ENCODE measurements around the gene ETS2. TPM values are rescaled to one million over a fixed set of nuclear protein-coding genes. Genes with fewer than 3 reads are reported as not detected.
A peak's percentile ranks its signal among the peaks of the same experiment; 100 is the strongest.

The ETS2 gene
- total and polyA plus RNA-seq, 2 experiments from 2014 or later, result 4.4 to 7.3 TPM

- 97 to 98% methylated on average over 8 of the region's 8 CpGs for WGBS, 2 experiments (ENCODE audit: low coverage in 1 of 2, low lambda C conversion rate in 2 of 2, missing lambda C conversion rate in 2 of 2)
- no peak for DNase-seq
- Histone ChIP-seq H3K4me2 (ENCODE audit: unreplicated experiment) (no peak overlapping the region), H3K9me2 (ENCODE audit: insufficient read depth) (no peaks in the 10 kb centered on the region), H4K20me1 (ENCODE audit: insufficient read depth) (no peaks in the 10 kb centered on the region), H3K9ac (no peak overlapping the region), H3K27me3 (replicated peaks; ENCODE audit: insufficient read depth) (no peaks in the 10 kb centered on the region), H3K4me1 (ENCODE audit: insufficient read depth) (peaks cover 28% of the 10 kb centered on the region), H2AFZ (no peak overlapping the region), H3F3A (ENCODE audit: insufficient read depth) (peaks cover 37% of the 10 kb centered on the region), H3K9me3 (ENCODE audit: low read depth) (no peaks in the 10 kb centered on the region), H3K27ac (no peak overlapping the region), H3K79me2 (ENCODE audit: insufficient read depth) (peaks cover 25% of the 10 kb centered on the region), H3K36me3 (ENCODE audit: low read depth) (peaks cover 32% of the 10 kb centered on the region), H3K4me3 (no peak overlapping the region)
- in situ Hi-C loops (cut with MboI), result no loop called here
- TF ChIP-seq EZH2 (IDR thresholded peaks at IDR 0.05; ENCODE audit: insufficient read depth, poor library complexity, severe bottlenecking) (no peak), EZH2phosphoT487 (IDR thresholded peaks at IDR 0.05; ENCODE audit: insufficient read depth, low read depth) (no peak)
Measured at GRCh38 chr21:38813547-38813946, 7.8 kb downstream of the ETS2 start.

GRCh38 chr21:38814126-38815059, 8.7 kb downstream of the ETS2 start:
- Histone ChIP-seq H3K4me2 (ENCODE audit: unreplicated experiment) (no peak overlapping the region), H3K27ac (no peak overlapping the region), H3K9me3 (ENCODE audit: low read depth) (no peaks in the 10 kb centered on the region), H2AFZ (no peak overlapping the region), H3K4me1 (ENCODE audit: insufficient read depth) (peaks cover 29% of the 10 kb centered on the region), H3K36me3 (ENCODE audit: low read depth) (peaks cover 41% of the 10 kb centered on the region), H3K9ac (no peak overlapping the region), H3K79me2 (ENCODE audit: insufficient read depth) (peaks cover 18% of the 10 kb centered on the region), H3K9me2 (ENCODE audit: insufficient read depth) (no peaks in the 10 kb centered on the region), H4K20me1 (ENCODE audit: insufficient read depth) (no peaks in the 10 kb centered on the region), H3F3A (ENCODE audit: insufficient read depth) (peaks cover 36% of the 10 kb centered on the region), H3K4me3 (no peak overlapping the region), H3K27me3 (replicated peaks; ENCODE audit: insufficient read depth) (no peaks in the 10 kb centered on the region)
- 96% methylated on average over 16 of the region's 16 CpGs for WGBS, 2 experiments (ENCODE audit: low coverage in 1 of 2, low lambda C conversion rate in 2 of 2, missing lambda C conversion rate in 2 of 2)
- in situ Hi-C loops (cut with MboI), result no loop called here
- TF ChIP-seq EZH2 (IDR thresholded peaks at IDR 0.05; ENCODE audit: insufficient read depth, poor library complexity, severe bottlenecking), result no peak
- TF ChIP-seq EZH2phosphoT487 (IDR thresholded peaks at IDR 0.05; ENCODE audit: insufficient read depth, low read depth), result no peak
- DNase-seq, result no peak

- H3K9me2 ChIP-seq (ENCODE audit: insufficient read depth), result no peaks in the 10 kb centered on the region
- DNase-seq, result peak; percentile 53
- no peak overlapping the region for H3K4me2 ChIP-seq (ENCODE audit: unreplicated experiment)
- 40 to 52% methylated on average over 2 of the region's 2 CpGs for WGBS, 2 experiments (ENCODE audit: low coverage in 1 of 2, low lambda C conversion rate in 2 of 2, missing lambda C conversion rate in 2 of 2)
- H3K36me3 ChIP-seq (ENCODE audit: low read depth), result peaks cover 44% of the 10 kb centered on the region
- no peak overlapping the region for H2AFZ ChIP-seq
- TF ChIP-seq EZH2phosphoT487 (IDR thresholded peaks at IDR 0.05; ENCODE audit: insufficient read depth, low read depth), result no peak
- no peak for TF ChIP-seq EZH2 (IDR thresholded peaks at IDR 0.05; ENCODE audit: insufficient read depth, poor library complexity, severe bottlenecking)
- H3K9me3 ChIP-seq (ENCODE audit: low read depth), result no peaks in the 10 kb centered on the region
- H3K27me3 ChIP-seq (replicated peaks; ENCODE audit: insufficient read depth), result no peaks in the 10 kb centered on the region
- H3K79me2 ChIP-seq (ENCODE audit: insufficient read depth), result peaks cover 14% of the 10 kb centered on the region
- no peaks in the 10 kb centered on the region for H4K20me1 ChIP-seq (ENCODE audit: insufficient read depth)
- no peak overlapping the region for H3K9ac ChIP-seq
- in situ Hi-C loops (cut with MboI), result no loop called here
- peaks cover 29% of the 10 kb centered on the region for H3F3A ChIP-seq (ENCODE audit: insufficient read depth)
- no peak overlapping the region for H3K4me3 ChIP-seq
- H3K27ac ChIP-seq, result no peak overlapping the region
- H3K4me1 ChIP-seq (ENCODE audit: insufficient read depth), result peaks cover 36% of the 10 kb centered on the region
Measured at GRCh38 chr21:38815060-38815405, 9.3 kb downstream of the ETS2 start.

- H3K79me2 ChIP-seq (ENCODE audit: insufficient read depth), result peaks cover 10% of the 10 kb centered on the region; the same call in 1 of the 2 replicates
- WGBS, 2 experiments (ENCODE audit: low coverage in 1 of 2, low lambda C conversion rate in 2 of 2, missing lambda C conversion rate in 2 of 2), result 91 to 94% methylated on average over 10 of the region's 10 CpGs
- H2AFZ ChIP-seq, result no peak overlapping the region
- no peak overlapping the region for H3K4me3 ChIP-seq
- peaks cover 19% of the 10 kb centered on the region for H3F3A ChIP-seq (ENCODE audit: insufficient read depth)
- no peak overlapping the region for H3K27ac ChIP-seq
- peaks cover 30% of the 10 kb centered on the region for H3K4me1 ChIP-seq (ENCODE audit: insufficient read depth)
- DNase-seq, result no peak
- no peak overlapping the region for H3K4me2 ChIP-seq (ENCODE audit: unreplicated experiment)
- H4K20me1 ChIP-seq (ENCODE audit: insufficient read depth), result no peaks in the 10 kb centered on the region
- no peaks in the 10 kb centered on the region for H3K9me2 ChIP-seq (ENCODE audit: insufficient read depth)
- no peak overlapping the region for H3K9ac ChIP-seq
- in situ Hi-C loops (cut with MboI), result no loop called here
- H3K9me3 ChIP-seq (ENCODE audit: low read depth), result no peaks in the 10 kb centered on the region
- peaks cover 58% of the 10 kb centered on the region for H3K36me3 ChIP-seq (ENCODE audit: low read depth)
- TF ChIP-seq EZH2 (IDR thresholded peaks at IDR 0.05; ENCODE audit: insufficient read depth, poor library complexity, severe bottlenecking) (no peak), EZH2phosphoT487 (IDR thresholded peaks at IDR 0.05; ENCODE audit: insufficient read depth, low read depth) (no peak)
- H3K27me3 ChIP-seq (replicated peaks; ENCODE audit: insufficient read depth), result no peaks in the 10 kb centered on the region
Measured at GRCh38 chr21:38816400-38816977, 10.8 kb downstream of the ETS2 start.

Measured in GM23248 (cell line).